Retina (tissue), 1 donor: ENCODE data around the gene PDHX.
"Not testable (repeated sequence)": the region's sequence is repeated elsewhere in the genome, so short reads cannot be mapped to it uniquely, and the experiment has no call there.

Experiments used
- DNase-seq: peaks from one replicate; pipeline ENCODE4 v3.0.0-alpha.2; 2016

The PDHX gene

DNA sequence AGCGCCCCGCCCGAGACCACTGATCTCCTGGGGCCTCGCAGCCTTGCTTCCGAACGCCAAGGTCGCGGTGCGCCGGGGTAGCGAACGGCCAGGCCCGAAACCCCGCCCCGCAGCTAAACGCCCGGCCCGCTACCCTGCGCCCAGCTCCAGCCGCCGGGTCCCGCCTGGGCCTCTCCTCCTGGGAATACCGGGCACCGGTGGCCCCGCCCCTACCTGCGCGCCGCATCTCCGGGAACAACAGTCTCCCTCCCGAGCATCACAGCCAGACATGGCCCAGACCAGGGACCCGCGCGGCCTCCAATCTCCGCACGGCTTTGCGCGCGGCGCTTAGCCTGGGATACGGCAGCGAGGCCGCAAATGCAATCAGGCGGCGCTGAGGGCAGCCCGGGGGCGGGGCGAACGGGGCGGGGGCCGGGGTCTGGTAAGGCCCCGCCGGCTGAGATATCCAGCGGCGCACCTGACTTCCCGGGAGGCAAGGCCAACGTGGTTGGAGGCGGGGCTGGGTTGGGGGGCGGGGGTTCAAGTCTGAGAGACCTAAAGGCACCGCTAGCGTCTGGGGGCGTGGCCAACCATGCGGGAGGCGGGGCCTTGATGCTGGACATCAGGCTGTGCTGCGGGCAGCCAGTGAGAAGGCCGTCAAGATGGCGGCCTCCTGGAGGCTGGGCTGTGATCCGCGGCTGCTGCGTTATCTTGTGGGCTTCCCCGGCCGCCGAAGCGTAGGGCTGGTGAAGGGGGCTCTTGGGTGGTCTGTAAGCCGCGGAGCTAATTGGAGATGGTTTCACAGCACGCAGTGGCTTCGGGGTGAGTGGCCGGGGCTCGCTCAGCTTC is at the start of gene PDHX, which contains the start of gene APIP:
Gene PDHX (plus strand): TSS at position 604 of the 828 bp plus-strand sequence. CDS start 38 bp downstream, at position 642.
Gene APIP (minus strand): TSS at position 365 of the 828 bp plus-strand sequence. CDS start 95 bp downstream, at position 270.
- peak; percentile 95 for DNase-seq

DNA sequence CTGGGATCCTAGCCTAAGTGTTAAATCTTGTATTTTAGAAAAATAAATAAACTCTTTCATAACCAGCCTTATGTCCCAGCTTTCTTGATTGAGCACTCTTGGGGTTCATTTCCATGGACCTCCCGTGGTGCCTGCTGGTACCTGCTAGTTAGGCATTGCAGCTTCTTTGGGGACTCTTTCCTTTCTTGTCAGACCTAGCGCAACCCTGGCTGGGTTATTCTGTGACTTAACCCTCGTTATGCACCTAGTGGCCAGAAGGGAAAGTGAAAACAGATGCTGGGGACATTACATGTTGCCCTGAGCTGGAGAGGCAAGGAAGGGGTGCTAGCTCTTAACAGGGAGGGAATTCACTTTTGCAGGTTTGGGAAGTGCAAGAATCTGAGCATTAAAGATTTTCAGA is 47.0 kb upstream of the PDHX start:
- DNase-seq, result no peak

DNA sequence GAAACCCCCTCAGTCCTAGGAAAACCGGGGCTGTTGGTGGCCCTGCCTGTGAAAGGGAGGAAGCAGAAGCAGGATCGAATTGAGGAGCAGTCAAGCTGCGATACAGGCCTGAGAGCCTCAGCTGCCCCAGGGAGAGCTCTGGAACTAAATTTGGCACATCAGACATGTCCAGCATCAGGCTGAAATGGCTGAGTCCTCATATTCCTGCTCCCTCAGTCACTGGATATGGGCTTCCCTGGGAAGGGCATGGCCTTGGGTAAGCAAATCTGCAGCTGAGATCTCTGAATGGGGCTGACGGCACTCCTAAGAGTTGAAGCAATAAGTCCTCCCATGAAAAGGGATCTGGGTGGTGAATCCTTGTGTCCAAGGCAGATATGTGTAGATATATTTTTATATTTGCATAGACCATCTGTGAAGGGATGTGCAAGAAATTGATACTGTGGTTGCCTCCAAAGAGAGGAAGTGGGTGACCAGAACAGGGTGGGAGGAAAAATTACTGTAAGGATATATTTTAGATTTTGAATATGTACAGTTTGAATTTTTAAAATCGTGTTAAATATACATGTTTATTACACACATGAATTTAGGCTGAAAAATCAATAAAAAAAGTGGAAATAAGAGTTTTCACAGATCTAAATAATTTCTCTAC is 45.7 kb upstream of the PDHX start:
- no peak for DNase-seq

DNA sequence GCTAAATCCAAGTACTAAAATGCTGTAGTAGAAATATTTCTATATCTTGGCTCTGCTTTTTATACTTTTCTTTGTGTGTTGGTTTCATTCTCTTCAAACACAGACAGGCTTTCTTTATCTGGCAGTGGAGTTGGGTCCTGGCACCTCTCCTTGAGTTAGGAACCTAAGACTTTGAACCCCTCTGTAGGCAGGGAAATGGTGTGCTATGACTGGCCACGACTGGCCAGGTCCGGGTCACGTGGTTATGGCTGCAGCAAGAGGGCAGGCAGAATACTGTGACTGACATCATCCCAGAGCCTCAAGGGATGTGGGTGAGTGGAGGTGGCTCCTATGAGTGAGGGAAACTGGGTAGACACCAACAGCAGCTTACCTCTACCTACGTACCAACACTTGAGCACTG is 42.2 kb upstream of the PDHX start:
- no peak for DNase-seq

DNA sequence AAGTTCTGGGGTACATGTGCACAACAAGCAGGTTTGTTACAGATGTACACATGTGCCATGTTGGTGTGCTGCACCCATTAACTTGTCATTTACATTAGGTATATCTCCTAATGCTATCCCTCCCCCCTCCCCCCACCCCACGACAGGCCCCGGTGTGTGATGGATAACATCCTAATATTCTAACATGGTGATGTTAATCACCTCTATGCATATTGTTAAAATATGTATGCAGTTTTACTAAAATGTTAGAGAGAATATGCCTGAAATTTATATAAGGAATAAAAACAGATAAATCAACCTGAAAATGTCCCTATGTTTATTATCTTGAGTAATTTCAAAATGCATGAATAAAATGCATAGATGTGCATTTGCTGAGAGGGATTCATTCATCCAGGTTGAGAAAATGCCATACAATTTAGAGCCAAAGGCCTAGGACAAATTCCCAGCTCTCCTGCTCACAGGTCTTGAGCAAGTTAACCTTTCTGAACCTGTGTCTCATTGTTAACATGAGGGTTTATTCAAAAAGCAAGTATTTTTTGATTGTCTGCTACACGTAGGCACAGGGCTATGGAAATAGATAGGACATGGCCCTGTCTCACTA is 38.9 kb upstream of the PDHX start:
- DNase-seq, result no peak

DNA sequence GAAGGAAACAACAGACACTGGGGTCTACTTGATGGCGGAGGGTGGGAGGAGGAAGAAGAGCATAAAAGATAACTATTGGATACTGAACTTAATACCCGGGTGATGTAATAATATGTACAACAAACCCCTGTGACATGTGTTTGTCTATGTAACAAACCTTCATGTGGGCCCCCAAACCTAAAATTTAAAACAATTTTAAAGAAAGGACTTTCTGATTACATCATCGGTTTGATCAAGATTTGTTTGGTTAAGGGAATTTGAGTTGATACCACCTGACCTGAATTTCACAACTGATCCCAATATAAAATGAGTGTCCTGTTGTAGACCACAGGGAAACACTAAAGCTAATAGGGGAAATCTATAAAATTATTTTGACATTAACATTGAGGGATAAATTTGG is 34.5 kb upstream of the PDHX start:
- no peak for DNase-seq

DNA sequence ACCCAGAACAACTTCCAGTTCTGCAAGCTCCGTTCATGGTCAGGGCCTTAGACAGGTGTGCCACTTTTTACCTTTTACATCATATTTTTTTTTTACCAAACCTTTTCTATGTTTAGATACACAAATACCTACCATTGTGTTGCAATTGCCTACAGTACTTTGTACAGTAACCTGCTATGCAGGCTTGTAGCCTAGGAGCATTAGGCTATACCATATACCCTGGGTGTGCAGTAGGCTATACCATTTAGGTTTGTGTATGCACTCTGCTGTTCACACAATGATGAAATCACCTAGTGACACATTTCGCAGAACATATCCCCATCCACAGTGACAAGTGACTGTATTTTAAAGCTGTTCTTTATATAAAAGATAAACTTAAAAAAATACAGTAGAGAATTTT is 29.8 kb upstream of the PDHX start:
- DNase-seq, result no peak

DNA sequence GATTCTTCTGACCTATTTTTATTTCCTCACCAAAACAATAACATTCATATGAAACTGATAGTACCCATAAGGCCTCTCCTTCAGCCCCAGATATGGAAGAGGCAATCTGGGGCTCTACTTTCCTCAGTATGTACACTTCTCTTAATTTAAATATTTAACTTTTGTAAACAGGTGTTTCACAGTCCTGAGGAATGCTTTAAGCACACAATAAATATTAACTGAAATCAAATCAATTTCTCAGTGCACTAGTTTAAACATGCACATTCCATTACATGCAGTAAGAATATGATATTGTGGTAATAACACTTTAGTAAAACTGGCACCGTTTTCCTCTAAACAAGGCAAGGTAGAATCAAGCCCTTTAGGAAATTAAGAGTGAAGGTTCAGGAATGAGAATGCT is 29.2 kb upstream of the PDHX start:
- no peak for DNase-seq

DNA sequence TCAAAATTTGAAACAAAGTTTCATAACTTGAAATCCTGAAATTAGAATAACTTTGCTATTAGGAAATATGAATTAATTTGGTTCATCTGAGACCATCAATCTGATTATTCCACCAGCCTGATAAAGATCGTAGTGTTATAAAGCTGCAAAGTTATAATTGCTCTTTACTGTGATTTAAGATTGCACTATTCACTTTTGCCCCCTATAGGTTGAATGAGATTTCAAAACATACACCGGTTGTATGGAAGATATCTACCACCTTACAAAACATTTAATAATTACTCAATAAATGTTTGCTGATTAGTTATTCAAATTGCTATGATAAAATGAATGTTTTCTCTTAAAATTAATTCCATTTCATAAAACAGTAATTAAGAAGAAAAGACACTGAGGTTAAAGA is 26.3 kb upstream of the PDHX start:
- DNase-seq, result no peak

DNA sequence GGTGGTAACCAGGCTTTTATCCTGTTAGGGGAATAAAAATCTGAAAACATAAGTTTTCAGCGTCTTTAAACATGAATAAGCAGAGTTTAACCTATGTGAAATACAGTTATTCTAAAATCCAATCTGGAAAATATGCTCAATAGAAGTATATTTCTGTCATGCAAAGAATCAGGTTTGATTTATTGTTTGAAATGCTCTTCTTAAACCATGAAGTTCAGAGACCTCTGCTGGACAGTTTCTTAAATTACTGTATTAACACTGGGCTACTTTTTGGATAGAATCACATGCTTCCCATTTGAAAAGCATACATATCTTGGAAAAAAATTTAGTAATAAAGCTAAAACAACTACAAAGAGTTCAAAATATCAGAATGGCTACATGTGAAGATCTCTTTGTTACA is 25.6 kb upstream of the PDHX start:
- DNase-seq, result peak; percentile 8

DNA sequence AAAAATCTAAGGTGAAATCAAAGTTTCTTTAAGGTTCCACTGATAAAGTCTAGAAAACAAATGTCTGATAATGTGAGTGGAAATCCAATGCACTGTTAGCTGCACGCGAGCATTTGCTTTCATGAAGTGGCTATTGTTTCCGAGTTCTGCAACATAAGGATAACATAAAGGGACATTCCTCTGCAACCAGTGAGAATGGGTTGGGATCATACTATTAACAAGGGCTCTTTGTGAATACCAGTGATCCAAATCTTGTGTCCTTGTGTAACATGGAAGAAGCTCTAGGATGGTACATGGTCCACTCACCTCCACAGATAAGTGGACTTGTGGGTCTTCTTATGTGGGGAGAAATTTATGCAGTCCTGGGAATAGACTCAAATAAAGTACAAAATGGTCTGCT is 24.8 kb upstream of the PDHX start:
- DNase-seq, result no peak

DNA sequence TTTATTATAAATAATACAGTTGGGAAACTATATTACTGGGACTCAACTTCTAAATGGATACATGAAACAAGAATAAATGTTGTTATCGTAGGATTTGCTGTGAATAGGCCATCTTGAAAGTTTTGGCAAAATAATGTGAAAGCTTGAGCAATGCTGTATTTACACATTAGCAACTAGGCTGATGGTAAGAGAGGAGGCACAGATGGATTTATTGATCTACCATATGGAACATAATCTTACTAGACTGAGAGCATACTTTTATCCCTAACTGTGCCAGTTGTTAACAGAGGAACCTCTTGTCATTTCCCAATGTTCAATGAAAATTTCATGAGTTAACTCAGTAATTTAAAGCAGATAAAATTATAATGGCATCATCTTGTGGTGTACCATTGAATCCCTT is 23.0 kb upstream of the PDHX start:
- DNase-seq, result no peak

DNA sequence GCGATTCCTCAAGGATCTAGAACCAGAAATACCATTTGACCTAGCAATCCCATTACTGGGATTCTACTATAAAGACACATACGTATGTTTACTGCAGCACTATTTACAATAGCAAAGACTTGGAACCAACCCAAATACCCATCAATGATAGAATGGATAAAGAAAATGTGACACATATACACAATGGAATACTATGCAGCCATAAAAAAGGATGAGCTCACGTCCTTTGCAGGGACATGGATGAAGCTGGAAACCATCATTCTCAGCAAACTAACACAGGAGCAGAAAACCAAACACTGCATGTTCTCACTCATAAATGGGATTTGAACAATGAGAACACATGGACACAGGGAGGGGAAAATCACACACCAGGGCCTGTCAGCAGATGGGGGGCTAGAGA is 20.2 kb upstream of the PDHX start:
- not testable (repeated sequence) for DNase-seq

DNA sequence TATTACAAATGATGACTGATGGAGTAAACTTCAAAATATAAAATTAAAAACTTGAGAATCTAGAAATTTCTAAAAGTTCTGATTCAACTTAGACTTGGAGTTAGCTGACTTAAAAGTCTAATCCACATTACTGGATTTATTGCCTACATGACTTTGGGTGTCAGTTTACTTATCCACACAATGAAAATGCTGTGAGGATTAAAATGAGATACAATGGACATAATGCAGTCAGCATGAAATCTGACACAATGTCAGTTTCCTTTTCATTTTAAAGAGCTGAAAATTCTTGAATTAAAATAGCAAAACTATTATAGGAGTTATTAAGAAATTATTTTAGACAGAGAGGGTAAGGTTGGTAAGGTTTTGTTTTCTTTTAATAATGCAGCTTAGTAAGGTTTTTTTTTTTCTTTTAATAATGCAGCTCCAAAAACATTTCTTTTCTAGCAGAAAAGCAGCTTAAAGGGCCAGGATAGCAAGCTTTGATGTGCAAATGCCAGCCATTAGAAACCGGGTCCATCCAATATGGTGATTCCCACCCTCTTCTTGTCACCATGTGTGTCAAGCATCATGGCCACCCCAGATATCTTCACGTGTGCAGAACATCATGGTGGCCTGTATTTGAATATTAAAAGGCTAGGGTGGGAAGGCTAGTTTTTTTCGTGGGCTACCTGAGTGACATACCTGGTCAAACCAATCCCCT is 19.1 kb upstream of the PDHX start:
- DNase-seq, result no peak

DNA sequence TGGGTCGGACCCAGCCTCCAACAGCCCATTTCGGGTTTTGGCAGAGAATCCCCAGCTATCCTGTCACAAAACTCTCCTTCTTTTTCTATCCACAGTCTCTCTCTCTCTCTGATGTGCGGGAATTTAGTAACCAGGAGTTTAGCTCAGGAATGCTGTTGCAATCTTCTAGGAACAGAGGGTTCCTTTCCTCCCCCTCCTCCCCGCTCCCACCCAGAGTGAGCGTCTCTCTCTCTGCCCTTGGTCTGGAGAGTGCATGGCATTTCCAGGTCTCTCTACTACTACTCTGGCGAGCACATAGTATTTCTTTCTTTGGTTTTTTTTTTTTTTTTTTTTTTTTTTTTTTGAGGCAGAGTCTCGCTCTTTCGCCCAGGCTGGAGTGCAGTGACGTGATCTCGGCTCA is 17.9 kb upstream of the PDHX start:
- DNase-seq, result no peak

DNA sequence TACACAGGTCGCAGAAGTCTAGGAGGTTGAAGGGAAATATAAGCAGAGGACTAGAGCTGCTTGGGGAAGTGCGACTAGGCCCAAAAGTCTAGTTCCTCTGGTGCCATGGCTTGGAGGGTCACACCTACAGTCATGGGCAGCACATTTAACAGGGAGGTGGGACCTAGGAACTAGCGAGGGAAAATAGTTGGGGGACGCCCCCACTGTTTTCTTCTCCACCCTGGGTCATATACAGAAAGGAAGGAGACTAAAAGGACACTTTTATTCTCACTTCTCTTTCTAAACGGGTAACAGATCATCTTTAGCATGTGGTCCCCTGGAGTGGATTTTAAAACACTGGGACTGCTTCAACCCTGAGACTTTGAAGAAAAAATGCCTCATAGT is 16.8 kb upstream of the PDHX start:
- DNase-seq, result peak; percentile 8

DNA sequence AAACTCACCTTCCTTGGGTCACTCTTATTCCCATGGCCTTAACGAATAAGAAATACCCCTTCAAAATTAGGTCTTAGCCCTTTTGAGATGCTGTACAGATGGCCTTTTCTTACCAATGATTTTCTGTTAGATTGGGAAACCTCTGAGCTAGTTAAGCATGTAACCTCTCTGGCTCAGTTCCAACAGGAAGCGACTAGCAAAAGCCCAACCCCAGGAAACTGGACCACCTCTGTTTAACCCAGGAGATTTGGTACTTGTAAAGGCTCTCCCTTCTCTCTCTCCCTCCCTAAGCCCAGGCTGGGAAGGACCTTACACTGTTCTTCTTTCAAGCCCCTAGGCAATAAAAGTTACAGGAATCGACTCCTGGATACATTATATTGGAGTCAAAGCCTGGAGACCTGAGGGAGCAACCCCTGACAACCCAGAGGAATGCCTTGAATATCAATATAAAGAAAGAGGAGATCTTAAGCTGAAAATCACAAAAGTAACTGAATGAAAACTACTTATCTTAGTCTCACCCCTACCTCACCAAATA is 11.9 kb upstream of the PDHX start:
- DNase-seq, result no peak

DNA sequence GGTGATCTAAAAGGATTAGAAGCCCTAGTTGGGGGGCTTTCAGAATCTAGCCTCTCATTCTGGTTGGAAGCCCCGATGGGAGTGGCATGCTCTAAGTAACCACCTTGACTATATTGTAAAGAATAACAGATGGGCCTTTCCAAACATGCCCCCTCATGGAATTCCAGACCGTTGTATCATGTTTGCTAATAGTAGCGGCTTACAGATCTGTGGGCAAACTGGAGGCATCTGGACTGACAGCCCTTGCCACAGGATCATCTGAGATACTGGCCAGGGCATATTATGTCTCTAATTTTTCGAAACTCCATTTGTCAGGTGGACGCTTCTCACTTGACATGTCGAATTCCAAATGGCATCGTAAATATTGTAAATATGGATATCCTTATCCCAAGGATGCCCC is 10.8 kb upstream of the PDHX start:
- DNase-seq, result no peak

DNA sequence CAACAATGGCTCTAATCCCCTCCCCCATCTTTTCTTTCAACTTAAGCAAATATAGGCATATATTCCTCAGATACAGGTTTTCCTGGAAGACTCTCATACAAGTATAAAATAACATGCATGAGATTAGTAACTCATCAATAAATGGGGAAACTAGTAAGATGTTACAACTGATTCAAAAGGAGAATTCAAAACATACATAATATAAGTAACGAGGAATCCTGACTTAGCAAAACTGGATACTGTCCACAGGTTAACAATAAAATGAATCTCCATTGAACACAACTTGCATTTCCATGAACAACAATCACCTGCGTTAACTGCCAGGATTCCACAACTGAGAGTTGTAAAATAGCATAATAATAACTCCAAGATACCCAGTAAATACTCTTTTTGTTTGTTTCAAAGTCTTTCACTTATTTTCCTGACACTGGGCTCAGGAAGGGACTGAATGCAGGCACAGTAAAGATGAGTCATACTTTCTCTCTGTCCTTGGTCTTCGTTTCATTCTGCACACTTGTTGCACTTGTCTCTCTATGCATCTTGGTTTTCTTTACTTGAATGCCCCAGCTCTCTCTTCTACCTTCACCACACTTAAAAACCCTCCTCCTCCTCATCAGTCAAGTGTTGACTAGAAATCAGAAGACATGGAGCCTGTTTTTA is 8.4 kb upstream of the PDHX start:
- no peak for DNase-seq

DNA sequence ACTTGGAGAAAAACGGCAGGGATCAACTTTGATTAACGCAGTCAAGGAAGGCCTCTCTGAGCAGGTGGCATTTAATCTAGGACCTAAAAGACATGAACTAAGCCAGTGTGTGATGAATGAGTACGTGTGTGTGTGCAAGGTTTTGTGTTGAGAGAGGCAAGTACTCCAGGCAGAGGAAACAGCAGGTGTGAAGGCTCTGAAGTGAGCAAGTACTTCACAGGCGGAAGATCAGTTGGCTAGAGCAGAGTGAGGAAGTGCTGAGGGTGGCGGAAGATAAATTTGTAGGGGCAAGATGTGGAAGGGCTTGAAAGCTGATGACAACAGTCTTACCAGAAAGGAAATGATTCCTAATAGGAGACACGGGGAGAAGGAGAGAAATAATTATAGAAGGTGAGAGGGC is 7.0 kb upstream of the PDHX start:
- no peak for DNase-seq

DNA sequence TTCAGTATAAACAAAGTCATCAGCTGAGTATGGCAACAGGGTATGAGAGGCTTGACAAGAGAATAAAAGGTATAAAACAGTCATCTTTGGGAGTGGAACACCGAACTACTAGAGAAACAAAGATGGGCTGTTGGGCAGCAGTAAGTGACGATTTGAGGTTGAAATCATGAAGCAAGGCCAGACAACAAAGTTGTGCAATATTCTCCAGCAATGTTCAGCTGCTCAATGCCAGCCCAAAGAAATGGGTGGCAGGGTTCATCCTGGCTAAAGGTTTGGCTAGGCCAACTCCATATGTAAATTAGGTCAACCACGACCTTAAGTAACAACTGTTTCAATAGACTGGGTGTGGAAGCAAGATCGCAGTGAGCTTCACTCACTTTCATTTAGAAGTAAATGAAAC is 6.5 kb upstream of the PDHX start:
- DNase-seq, result no peak

DNA sequence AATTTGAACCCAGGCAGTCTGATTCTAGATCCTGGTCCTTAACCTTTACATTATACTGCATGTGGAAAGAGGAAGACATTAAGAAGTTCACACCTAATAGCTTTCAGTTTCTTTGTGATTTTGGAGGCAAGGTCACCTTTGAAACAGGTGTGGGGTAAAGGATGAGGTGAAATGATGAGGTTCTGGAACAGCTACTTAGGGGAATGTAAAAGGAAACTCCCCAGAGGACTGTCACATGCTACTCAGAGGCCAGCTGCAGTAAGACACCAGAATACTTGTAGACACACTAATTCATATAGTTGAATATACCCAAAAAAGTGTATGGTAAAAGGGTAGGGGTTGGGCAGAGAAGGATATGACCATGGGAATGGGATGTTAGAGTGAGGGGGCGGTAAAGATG is 5.6 kb upstream of the PDHX start:
- no peak for DNase-seq

DNA sequence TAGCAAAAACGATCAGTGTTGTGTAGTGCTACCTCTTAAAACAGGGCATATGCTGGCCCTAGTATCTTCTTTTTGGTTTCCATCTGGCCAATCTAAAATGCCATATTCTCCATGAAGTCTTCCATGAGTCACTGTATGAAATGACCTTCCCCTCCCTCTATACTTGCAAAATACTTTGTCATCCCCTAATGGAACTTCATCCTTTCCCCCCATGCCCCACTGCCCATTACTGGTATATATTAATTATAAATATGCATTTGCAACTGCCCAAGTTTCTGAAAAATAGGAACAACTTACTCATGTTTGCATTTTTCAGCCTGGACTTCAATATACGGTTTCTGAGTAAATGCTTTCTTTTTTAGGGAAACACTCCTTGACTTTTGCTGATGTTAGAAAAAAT is 4.7 kb upstream of the PDHX start:
- no peak for DNase-seq
